GM19043 (cell line): ENCODE results near the gene DOK5.
"Not testable (repeated sequence)": the region's sequence is repeated elsewhere in the genome, so short reads cannot be mapped to it uniquely, and the experiment has no call there.

Source experiments
- ATAC-seq: cut with Tn5 transposase; IDR thresholded peaks from one replicate; pipeline ENCODE4 v1.9.1; 2021; ENCODE audit warnings: low read depth; ENCODE audit not compliant: unreplicated experiment

Gene DOK5

GRCh38 chr20:54469952-54470351, 5.4 kb upstream of the DOK5 start:
- ATAC-seq: no peak

GRCh38 chr20:54470697-54471096, 4.7 kb upstream of the DOK5 start:
- no peak for ATAC-seq

GRCh38 chr20:54472607-54473006, 2.8 kb upstream of the DOK5 start:
- no peak for ATAC-seq

GRCh38 chr20:54473340-54473739, 2.1 kb upstream of the DOK5 start:
- ATAC-seq: no peak

GRCh38 chr20:54474046-54474445, 1.3 kb upstream of the DOK5 start:
- no peak for ATAC-seq

- ATAC-seq: no peak
Measured at GRCh38 chr20:54474866-54475265, 527 bp upstream of the DOK5 start.

- ATAC-seq: no peak
Measured at GRCh38 chr20:54476169-54477009, 996 bp downstream of the DOK5 start.

- no peak for ATAC-seq
Measured at GRCh38 chr20:54477191-54477955, 2.0 kb downstream of the DOK5 start.

GRCh38 chr20:54479138-54479906, 3.9 kb downstream of the DOK5 start:
- no peak for ATAC-seq

GRCh38 chr20:54479937-54480336, 4.5 kb downstream of the DOK5 start:
- ATAC-seq: not testable (repeated sequence)

GRCh38 chr20:54481442-54481841, 6.0 kb downstream of the DOK5 start:
- ATAC-seq: no peak

- ATAC-seq: no peak
Measured at GRCh38 chr20:54485631-54486030, 10.2 kb downstream of the DOK5 start.

GRCh38 chr20:54486585-54486984, 11.2 kb downstream of the DOK5 start:
- ATAC-seq: no peak

GRCh38 chr20:54488442-54488841, 13.0 kb downstream of the DOK5 start:
- no peak for ATAC-seq

GRCh38 chr20:54491506-54491905, 16.1 kb downstream of the DOK5 start:
- ATAC-seq: no peak

GRCh38 chr20:54494303-54495006, 19.1 kb downstream of the DOK5 start:
- ATAC-seq: no peak

GRCh38 chr20:54497931-54498718, 22.7 kb downstream of the DOK5 start:
- no peak for ATAC-seq

- no peak for ATAC-seq
Measured at GRCh38 chr20:54499111-54499510, 23.7 kb downstream of the DOK5 start.

GRCh38 chr20:54502179-54502578, 26.8 kb downstream of the DOK5 start:
- ATAC-seq: no peak

- no peak for ATAC-seq
Measured at GRCh38 chr20:54506643-54507042, 31.2 kb downstream of the DOK5 start.
